Astrocyte of the cerebellum (primary cell): ENCODE measurements around the gene SPG7.

ENCODE experiments used
- DNase-seq: peaks from one replicate; pipeline ENCODE4 v3.0.0-alpha.2; 2011; ENCODE audit warnings: low read depth
- H3K4me3 ChIP-seq: 2 replicates; pipeline ENCODE4 v1.5.1; 2011; ENCODE audit warnings: mild to moderate bottlenecking, low read depth, low read length, moderate library complexity
- CTCF ChIP-seq: IDR thresholded peaks from 2 replicates; pipeline ENCODE4 v1.5.1; 2012; ENCODE audit warnings: low read length, low read depth, moderate library complexity, mild to moderate bottlenecking; ENCODE audit errors: missing control alignments
- in situ Hi-C: cut with HindIII; loops from 2 replicates; pipeline ENCODE4 v1.10.0; 2017; ENCODE audit warnings: low sequenced_read_pairs

SPG7 gene

GRCh38 chr16:89581045-89581695 is 73.0 kb downstream of the SPG7 start:
- no peak for TF ChIP-seq CTCF
- no peak overlapping the region for H3K4me3 ChIP-seq
- peak; percentile 96 for DNase-seq
- in situ Hi-C loops, result no loop called here

GRCh38 chr16:89581861-89582563 is 73.8 kb downstream of the SPG7 start:
- in situ Hi-C loops, result no loop called here
- peak; percentile 52 for DNase-seq
- no peak for TF ChIP-seq CTCF
- H3K4me3 ChIP-seq, result no peak overlapping the region

- DNase-seq, result no peak
- H3K4me3 ChIP-seq, result no peak overlapping the region
- TF ChIP-seq CTCF, result no peak
- in situ Hi-C loops, result no loop called here
Measured at GRCh38 chr16:89582614-89583196, 74.5 kb downstream of the SPG7 start.

- in situ Hi-C loops, result no loop called here
- H3K4me3 ChIP-seq, result no peak overlapping the region
- no peak for DNase-seq
- TF ChIP-seq CTCF, result no peak
Measured at GRCh38 chr16:89583197-89583894, 75.1 kb downstream of the SPG7 start.

GRCh38 chr16:89583895-89584644 is 75.9 kb downstream of the SPG7 start:
- no peak for DNase-seq
- no peak for TF ChIP-seq CTCF
- no peak overlapping the region for H3K4me3 ChIP-seq
- in situ Hi-C loops, result no loop called here
